ENCODE measurements around the gene TMEM232.
"Not testable (repeated sequence)": the region's sequence is repeated elsewhere in the genome, so short reads cannot be mapped to it uniquely, and the experiment has no call there.

Gene TMEM232

DNA sequence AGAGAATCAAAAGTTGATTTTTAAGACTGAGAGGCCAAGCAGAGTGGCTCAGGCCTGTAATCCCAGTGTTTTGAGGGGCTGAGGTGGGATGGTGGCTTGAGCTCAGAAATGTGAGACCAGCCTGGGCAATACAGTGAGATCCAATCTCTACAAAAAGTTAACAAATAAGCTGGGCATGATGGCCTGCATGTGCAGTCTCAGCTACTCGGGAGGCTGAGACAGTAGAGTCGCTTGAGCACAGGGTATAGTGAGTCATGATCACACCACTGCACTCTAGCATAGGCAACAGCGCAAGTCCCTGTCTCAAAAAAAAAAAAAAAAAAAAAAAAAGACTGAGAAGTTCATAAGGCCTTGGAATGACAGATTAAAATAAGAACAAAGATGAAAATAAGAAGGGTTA, 177.2 kb downstream of the TMEM232 start:
- TF ChIP-seq, protein P1, sequence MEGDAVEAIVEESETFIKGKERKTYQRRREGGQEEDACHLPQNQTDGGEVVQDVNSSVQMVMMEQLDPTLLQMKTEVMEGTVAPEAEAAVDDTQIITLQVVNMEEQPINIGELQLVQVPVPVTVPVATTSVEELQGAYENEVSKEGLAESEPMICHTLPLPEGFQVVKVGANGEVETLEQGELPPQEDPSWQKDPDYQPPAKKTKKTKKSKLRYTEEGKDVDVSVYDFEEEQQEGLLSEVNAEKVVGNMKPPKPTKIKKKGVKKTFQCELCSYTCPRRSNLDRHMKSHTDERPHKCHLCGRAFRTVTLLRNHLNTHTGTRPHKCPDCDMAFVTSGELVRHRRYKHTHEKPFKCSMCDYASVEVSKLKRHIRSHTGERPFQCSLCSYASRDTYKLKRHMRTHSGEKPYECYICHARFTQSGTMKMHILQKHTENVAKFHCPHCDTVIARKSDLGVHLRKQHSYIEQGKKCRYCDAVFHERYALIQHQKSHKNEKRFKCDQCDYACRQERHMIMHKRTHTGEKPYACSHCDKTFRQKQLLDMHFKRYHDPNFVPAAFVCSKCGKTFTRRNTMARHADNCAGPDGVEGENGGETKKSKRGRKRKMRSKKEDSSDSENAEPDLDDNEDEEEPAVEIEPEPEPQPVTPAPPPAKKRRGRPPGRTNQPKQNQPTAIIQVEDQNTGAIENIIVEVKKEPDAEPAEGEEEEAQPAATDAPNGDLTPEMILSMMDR (IDR thresholded peaks at IDR 0.05; ENCODE audit: insufficient read depth, missing control alignments): no peak
- DNase-seq (ENCODE audit: insufficient read length, low spot score) (no peak), FAIRE-seq (no peak)

DNA sequence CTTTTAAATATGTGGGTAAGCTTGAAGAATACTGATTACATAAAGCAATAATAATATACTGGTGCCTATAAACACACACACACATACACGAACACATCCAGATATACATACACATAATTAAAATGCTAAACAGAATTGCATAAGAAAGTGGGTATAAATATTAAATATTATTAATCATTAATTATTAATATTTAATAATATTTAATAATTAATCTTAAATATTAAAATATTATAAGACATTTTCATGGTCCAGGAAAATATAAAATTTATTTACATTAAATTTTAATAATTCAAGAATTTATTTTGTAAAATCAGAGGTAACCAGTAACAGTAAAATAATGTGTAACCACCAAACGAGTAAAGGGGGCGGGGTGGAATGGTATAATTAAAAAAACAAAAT, 178.3 kb downstream of the TMEM232 start:
- FAIRE-seq (no peak), DNase-seq (ENCODE audit: insufficient read length, low spot score) (no peak)
- TF ChIP-seq, protein P1 (IDR thresholded peaks at IDR 0.05; ENCODE audit: insufficient read depth, missing control alignments): no peak

DNA sequence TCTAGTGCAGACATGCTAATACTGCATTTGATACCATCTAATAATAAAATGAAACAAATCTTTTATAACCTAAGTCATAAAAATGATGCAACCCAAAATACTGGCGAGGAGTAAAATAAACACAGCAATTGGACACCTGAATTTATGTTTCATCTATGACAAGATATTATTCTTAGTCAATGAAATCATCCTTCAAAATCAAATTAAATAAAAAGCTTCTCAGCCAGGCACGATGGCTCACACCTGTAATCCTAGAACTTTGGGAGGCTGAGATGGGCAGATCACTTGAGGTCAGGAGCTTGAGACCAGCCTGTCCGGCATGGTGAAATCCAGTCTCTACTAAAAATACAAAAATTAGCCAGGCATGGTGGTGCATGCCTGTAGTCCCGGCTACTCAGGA, 179.0 kb downstream of the TMEM232 start:
- TF ChIP-seq, protein P1 (IDR thresholded peaks at IDR 0.05; ENCODE audit: insufficient read depth, missing control alignments): no peak
- no peak for DNase-seq (ENCODE audit: insufficient read length, low spot score)
- no peak for FAIRE-seq

DNA sequence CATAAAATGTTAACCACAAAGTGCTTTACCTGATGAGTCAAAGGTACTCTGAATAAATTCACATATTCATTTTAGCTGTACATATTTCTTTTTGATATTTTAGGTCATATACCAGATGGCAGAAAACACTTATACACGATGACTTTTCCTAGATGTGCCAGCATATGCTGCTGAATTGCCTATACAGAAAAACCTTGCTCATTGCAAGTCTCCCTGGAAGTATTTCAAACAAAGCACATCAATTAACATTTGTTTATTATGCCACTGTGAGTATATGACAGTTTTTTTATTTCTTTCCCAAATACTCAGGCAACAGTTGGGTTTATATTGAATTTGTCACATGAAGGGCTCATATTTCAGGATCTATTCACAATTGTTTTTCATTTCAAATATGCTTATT, 180.8 kb downstream of the TMEM232 start:
- TF ChIP-seq, protein P1 (IDR thresholded peaks at IDR 0.05; ENCODE audit: insufficient read depth, missing control alignments): no peak
- no peak for DNase-seq (ENCODE audit: insufficient read length, low spot score)

DNA sequence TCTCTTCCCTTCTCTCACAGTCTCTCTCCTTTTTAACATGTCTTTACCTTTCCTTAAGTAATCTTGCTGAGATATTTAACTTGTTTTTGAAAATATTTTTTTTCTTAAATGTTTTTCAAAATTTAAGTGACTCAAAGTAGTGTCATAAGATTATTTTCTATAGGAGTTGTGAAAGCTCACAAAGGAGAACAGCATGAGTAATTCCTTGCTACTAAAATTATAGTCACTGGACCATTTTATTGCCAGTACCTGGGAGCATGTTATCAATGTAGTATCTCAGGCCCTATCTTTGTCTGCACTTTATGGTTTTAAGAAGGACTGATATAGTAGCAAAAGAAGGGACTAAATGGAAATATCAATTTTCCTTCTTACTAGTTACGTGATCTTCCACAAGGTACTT, 181.9 kb downstream of the TMEM232 start:
- no peak for DNase-seq (ENCODE audit: insufficient read length, low spot score)
- no peak for FAIRE-seq
- TF ChIP-seq, protein P1 (IDR thresholded peaks at IDR 0.05; ENCODE audit: insufficient read depth, missing control alignments): no peak

More for the DNA sequence above, 180.8 kb downstream of the TMEM232 start:
- FAIRE-seq: no peak

DNA sequence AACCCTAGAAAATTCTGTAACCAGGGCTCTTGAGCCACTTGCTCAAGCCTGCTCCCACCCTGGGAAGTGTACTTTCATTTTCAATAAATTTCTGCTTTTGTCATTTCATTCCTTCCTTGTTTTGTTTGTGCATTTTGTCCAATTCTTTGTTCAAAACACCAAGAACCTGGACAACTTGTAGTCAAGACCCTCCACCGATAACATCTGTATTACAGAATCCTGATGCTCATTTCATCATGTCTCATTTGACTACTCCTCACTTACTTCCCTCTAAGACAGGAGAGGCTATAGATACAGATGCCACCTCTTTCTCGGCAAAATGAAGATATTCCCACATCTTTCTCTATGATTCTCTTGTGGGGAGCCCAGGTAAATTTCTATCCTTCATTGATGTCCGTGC, 183.5 kb downstream of the TMEM232 start:
- DNase-seq (ENCODE audit: insufficient read length, low spot score): no peak
- TF ChIP-seq, protein P1 (IDR thresholded peaks at IDR 0.05; ENCODE audit: insufficient read depth, missing control alignments): no peak
- no peak for FAIRE-seq

DNA sequence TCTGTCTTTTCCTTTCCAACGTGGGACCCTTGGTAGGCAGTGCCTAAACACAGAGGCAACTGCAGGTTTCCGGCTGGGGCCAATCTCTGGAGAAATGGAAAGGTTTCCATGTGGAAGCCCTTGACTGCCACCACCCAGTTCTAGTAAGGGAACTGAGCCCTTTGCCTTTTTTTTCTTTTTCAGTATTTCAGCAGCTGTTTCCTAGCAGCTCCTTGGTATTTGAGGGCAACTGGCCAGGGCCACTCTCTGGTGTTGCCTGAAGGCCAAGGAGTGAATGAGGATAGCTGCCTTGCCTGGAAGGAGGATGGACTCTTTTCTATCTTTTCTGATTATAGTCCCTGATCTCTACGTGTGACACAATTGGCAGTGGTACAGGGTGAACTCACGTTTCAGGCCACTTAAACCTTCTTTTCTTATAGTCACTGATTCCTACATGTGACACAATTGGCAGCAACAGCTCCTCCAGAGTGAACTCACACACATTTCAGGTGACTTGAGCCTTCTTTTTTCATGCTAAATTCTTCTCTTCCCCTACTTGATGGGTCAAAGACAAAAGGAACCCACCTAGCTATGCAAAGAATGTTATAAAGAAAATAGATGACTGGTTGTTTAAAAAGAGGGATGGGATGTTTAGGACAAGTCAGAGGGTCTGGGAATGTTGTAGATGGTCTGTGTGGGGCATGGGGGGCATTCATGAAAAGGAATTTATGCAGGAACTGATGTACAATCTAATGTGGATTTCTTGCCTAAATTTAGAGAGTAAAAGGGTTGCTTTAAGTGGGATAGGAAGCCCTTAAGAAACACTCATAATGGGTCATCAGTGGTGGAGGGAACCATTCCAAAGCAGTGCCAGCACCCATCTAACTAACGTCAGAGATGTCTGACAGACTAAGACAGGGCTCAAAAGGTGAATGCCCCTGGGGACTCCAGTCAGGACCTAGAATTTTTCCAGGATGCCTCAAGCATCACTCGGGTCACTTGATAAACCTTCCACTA, 190.1 kb downstream of the TMEM232 start:
- no peak for FAIRE-seq
- TF ChIP-seq, protein P1 (IDR thresholded peaks at IDR 0.05; ENCODE audit: insufficient read depth, missing control alignments): no peak
- no peak for DNase-seq (ENCODE audit: insufficient read length, low spot score)

DNA sequence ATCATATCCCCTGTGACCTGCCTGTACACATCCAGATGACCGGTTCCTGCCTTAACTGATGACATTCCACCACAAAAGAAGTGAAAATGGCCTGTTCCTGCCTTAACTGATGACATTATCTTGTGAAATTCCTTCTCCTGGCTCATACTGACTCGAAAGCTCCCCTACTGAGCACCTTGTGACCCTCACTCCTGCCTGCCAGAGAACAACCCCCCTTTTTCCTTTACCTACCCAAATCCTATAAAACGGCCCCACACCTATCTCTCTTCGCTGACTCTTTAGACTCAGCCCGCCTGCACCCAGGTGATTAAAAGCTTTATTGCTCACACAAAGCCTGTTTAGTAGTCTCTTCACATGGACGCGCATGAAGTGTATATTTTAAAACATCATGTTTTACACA, 191.3 kb downstream of the TMEM232 start:
- FAIRE-seq; DNase-seq (ENCODE audit: insufficient read length, low spot score): not testable (repeated sequence)

Data from D721Med (cell line).